ENCODE data around the gene VAMP3. TPM values are rescaled to one million over a fixed set of nuclear protein-coding genes. Genes with fewer than 3 reads are reported as not detected.

Gene VAMP3
- total and polyA plus RNA-seq, 9 of the 15 experiments (the other 6 are each of a cell fraction or from before 2014, with no cell fraction given) = 27.1 to 71.3 (median 47.5) TPM

DNA sequence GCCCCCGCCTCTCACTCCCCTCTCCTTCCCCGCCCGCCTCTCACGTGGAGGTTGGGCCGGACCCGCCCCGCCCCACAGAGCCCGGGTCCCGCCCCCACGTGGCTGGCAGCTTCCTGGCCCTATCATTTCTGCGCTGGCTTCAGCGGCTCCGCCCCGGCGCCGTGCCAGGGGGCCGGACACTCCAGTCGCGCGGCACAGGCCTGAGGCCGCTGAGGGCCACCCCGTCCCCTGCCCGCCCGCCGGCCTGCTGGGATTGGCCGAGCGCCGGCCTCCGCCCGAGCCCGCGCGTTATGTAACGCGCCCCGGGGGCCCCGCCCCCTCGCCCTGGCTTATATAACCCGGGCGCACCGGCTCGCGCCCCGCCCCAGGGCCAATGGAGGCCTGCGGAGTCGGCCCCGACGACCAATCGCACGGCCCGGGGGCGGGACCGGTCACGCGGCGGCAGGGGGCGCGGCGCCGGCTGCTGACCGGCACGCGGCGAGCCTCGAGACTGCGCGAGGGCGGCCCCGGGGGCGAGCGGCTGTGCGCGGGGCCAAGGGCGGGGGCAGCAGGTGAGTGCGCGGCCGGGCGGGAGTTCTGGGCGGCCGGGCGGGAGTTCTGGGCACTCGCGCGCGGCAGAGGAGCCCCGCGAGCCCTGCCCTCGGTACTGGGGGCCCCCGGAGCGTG lies 12.9 kb downstream of the VAMP3 start, which contains the start of gene PER3 (continued):
- TF ChIP-seq POLR2AphosphoS2 (IDR thresholded peaks at IDR 0.05; ENCODE audit: low read length) = no peak
- TF ChIP-seq CBFA2T2 (conservative IDR thresholded peaks at IDR 0.05) = no peak
- TF ChIP-seq ETV5 (CRISPR knock-in tag; IDR thresholded peaks at IDR 0.05; ENCODE audit: low read depth) = no peak; the same call in 1 of the 2 replicates
- TF ChIP-seq HDAC1 (IDR thresholded peaks at IDR 0.05) = 0 out of 4 replicates have a peak, but pooled peaks of 1 of the 2 experiments have one; percentile 12
- no peak for TF ChIP-seq ZNF431 (CRISPR knock-in tag; IDR thresholded peaks at IDR 0.05)
- TF ChIP-seq MYNN (IDR thresholded peaks at IDR 0.05) = no peak
- no peak for TF ChIP-seq MYNN (CRISPR knock-in tag; IDR thresholded peaks at IDR 0.05)
- no peak for TF ChIP-seq SRSF3 (IDR thresholded peaks at IDR 0.05; ENCODE audit: insufficient read depth, low read length)
- TF ChIP-seq, protein P1, sequence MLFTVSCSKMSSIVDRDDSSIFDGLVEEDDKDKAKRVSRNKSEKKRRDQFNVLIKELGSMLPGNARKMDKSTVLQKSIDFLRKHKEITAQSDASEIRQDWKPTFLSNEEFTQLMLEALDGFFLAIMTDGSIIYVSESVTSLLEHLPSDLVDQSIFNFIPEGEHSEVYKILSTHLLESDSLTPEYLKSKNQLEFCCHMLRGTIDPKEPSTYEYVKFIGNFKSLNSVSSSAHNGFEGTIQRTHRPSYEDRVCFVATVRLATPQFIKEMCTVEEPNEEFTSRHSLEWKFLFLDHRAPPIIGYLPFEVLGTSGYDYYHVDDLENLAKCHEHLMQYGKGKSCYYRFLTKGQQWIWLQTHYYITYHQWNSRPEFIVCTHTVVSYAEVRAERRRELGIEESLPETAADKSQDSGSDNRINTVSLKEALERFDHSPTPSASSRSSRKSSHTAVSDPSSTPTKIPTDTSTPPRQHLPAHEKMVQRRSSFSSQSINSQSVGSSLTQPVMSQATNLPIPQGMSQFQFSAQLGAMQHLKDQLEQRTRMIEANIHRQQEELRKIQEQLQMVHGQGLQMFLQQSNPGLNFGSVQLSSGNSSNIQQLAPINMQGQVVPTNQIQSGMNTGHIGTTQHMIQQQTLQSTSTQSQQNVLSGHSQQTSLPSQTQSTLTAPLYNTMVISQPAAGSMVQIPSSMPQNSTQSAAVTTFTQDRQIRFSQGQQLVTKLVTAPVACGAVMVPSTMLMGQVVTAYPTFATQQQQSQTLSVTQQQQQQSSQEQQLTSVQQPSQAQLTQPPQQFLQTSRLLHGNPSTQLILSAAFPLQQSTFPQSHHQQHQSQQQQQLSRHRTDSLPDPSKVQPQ (CRISPR knock-in tag; IDR thresholded peaks at IDR 0.05; ENCODE audit: borderline replicate concordance) = peak; percentile 97
- no peak for TF ChIP-seq ETV1 (tag; conservative IDR thresholded peaks at IDR 0.05; ENCODE audit: low read depth)
- TF ChIP-seq, protein P2, sequence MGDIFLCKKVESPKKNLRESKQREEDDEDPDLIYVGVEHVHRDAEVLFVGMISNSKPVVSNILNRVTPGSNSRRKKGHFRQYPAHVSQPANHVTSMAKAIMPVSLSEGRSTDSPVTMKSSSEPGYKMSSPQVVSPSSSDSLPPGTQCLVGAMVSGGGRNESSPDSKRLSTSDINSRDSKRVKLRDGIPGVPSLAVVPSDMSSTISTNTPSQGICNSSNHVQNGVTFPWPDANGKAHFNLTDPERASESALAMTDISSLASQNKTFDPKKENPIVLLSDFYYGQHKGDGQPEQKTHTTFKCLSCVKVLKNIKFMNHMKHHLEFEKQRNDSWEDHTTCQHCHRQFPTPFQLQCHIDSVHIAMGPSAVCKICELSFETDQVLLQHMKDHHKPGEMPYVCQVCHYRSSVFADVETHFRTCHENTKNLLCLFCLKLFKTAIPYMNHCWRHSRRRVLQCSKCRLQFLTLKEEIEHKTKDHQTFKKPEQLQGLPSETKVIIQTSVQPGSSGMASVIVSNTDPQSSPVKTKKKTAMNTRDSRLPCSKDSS (IDR thresholded peaks at IDR 0.05; ENCODE audit: low read depth, partially characterized antibody) = no peak
- TF ChIP-seq ZNF232 (CRISPR knock-in tag; IDR thresholded peaks at IDR 0.05) = no peak
- TF ChIP-seq, protein P3, sequence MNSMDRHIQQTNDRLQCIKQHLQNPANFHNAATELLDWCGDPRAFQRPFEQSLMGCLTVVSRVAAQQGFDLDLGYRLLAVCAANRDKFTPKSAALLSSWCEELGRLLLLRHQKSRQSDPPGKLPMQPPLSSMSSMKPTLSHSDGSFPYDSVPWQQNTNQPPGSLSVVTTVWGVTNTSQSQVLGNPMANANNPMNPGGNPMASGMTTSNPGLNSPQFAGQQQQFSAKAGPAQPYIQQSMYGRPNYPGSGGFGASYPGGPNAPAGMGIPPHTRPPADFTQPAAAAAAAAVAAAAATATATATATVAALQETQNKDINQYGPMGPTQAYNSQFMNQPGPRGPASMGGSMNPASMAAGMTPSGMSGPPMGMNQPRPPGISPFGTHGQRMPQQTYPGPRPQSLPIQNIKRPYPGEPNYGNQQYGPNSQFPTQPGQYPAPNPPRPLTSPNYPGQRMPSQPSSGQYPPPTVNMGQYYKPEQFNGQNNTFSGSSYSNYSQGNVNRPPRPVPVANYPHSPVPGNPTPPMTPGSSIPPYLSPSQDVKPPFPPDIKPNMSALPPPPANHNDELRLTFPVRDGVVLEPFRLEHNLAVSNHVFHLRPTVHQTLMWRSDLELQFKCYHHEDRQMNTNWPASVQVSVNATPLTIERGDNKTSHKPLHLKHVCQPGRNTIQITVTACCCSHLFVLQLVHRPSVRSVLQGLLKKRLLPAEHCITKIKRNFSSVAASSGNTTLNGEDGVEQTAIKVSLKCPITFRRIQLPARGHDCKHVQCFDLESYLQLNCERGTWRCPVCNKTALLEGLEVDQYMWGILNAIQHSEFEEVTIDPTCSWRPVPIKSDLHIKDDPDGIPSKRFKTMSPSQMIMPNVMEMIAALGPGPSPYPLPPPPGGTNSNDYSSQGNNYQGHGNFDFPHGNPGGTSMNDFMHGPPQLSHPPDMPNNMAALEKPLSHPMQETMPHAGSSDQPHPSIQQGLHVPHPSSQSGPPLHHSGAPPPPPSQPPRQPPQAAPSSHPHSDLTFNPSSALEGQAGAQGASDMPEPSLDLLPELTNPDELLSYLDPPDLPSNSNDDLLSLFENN (IDR thresholded peaks at IDR 0.05; ENCODE audit: low read depth in 2 of 2, low read length in 2 of 2) = no peak
- TF ChIP-seq, protein P4, sequence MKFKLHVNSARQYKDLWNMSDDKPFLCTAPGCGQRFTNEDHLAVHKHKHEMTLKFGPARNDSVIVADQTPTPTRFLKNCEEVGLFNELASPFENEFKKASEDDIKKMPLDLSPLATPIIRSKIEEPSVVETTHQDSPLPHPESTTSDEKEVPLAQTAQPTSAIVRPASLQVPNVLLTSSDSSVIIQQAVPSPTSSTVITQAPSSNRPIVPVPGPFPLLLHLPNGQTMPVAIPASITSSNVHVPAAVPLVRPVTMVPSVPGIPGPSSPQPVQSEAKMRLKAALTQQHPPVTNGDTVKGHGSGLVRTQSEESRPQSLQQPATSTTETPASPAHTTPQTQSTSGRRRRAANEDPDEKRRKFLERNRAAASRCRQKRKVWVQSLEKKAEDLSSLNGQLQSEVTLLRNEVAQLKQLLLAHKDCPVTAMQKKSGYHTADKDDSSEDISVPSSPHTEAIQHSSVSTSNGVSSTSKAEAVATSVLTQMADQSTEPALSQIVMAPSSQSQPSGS (CRISPR knock-in tag; IDR thresholded peaks at IDR 0.05) = no peak; the same call in 1 of the 2 replicates
- no peak for TF ChIP-seq MIER1 (IDR thresholded peaks at IDR 0.05; ENCODE audit: low read depth)
- TF ChIP-seq TGIF2 (CRISPR knock-in tag; IDR thresholded peaks at IDR 0.05) = 0 out of 2 replicates have a peak, but pooled peaks have one; percentile 73
- no peak for TF ChIP-seq ZNF12 (CRISPR knock-in tag; IDR thresholded peaks at IDR 0.05)
- peak; percentile 38; the same call in 1 of the 2 replicates for TF ChIP-seq GTF2A2 (tag; IDR thresholded peaks at IDR 0.05)
- TF ChIP-seq RAD21 (CRISPR knock-in tag; conservative IDR thresholded peaks at IDR 0.05 in 1 of 2, IDR thresholded peaks at IDR 0.05 in 1 of 2) = no peak
